Progenitor cell of endocrine pancreas (in vitro differentiated cells): ENCODE data around the gene OVCH1. TPM values are rescaled to one million over a fixed set of nuclear protein-coding genes. Genes with fewer than 3 reads are reported as not detected.
"Not testable (repeated sequence)": the region's sequence is repeated elsewhere in the genome, so short reads cannot be mapped to it uniquely, and the experiment has no call there.

Experiments used
- DNase-seq: peaks from one replicate; pipeline ENCODE4 v3.0.0; 2021; ENCODE audit warnings: low spot score; ENCODE audit not compliant: unreplicated experiment
- H3K27ac Mint-ChIP-seq: 2 replicates; pipeline ENCODE4 v1.8.0; 2021; ENCODE audit warnings: mild to moderate bottlenecking, moderate library complexity, mixed read lengths
- H3K27me3 Mint-ChIP-seq: 2 replicates; pipeline ENCODE4 v1.8.0; 2021; ENCODE audit warnings: mixed read lengths
- H3K36me3 Mint-ChIP-seq: 2 replicates; pipeline ENCODE4 v1.8.0; 2022; ENCODE audit warnings: mixed read lengths; ENCODE audit not compliant: insufficient read depth
- H3K4me1 Mint-ChIP-seq: 2 replicates; pipeline ENCODE4 v1.8.0; 2021; ENCODE audit warnings: low read depth, mixed read lengths
- H3K4me3 Mint-ChIP-seq: 2 replicates; pipeline ENCODE4 v1.8.0; 2021; ENCODE audit warnings: low read depth, mild to moderate bottlenecking, moderate library complexity, mixed read lengths
- H3K9me3 Mint-ChIP-seq: 2 replicates; pipeline ENCODE4 v1.8.0; 2021; ENCODE audit warnings: low read depth, mixed read lengths
- total RNA-seq: library from RNA; stranded (reverse); gene quantifications from 2 replicates; pipeline ENCODE4 v1.2.1, GENCODE V29; 2021
- TF ChIP-seq, protein P1 (sequence below): fragments of 200-600 bp; sonication (generic); IDR thresholded peaks from one replicate; pipeline ENCODE4 v1.5.0; 2021; ENCODE audit warnings: antibody characterized with exemption, mild to moderate bottlenecking; ENCODE audit not compliant: unreplicated experiment

Gene OVCH1
- total RNA-seq, 1 donor from 2014 or later = 0.65 TPM

DNA sequence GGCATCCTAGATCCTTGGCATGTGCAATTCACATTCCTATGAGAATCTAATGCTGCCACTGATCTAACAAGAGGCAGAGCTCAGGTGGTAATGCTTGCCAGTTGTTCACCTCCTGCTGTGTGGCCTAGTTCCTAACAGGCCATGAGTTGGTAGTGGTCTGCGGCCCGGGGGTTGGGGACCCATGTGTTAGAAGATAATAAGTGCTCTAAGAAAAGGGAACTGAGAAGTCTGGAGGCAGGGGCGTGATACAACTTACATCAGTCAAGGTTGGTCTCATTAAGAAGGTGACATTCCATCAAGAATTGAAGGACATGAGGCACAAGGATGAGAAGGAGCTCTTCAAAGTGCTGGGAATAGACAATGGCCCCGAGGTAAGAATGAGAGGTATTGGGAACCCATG is 49.3 kb downstream of the OVCH1 start:
- TF ChIP-seq, protein P1, sequence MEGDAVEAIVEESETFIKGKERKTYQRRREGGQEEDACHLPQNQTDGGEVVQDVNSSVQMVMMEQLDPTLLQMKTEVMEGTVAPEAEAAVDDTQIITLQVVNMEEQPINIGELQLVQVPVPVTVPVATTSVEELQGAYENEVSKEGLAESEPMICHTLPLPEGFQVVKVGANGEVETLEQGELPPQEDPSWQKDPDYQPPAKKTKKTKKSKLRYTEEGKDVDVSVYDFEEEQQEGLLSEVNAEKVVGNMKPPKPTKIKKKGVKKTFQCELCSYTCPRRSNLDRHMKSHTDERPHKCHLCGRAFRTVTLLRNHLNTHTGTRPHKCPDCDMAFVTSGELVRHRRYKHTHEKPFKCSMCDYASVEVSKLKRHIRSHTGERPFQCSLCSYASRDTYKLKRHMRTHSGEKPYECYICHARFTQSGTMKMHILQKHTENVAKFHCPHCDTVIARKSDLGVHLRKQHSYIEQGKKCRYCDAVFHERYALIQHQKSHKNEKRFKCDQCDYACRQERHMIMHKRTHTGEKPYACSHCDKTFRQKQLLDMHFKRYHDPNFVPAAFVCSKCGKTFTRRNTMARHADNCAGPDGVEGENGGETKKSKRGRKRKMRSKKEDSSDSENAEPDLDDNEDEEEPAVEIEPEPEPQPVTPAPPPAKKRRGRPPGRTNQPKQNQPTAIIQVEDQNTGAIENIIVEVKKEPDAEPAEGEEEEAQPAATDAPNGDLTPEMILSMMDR = no peak
- Mint-ChIP-seq H3K36me3 (peaks cover 2% of the 10 kb centered on the region), H3K4me1 (peaks cover 7% of the 10 kb centered on the region), H3K27ac (no peak overlapping the region), H3K27me3 (no peaks in the 10 kb centered on the region), H3K4me3 (no peak overlapping the region), H3K9me3 (peaks cover 6% of the 10 kb centered on the region)
- DNase-seq = no peak

DNA sequence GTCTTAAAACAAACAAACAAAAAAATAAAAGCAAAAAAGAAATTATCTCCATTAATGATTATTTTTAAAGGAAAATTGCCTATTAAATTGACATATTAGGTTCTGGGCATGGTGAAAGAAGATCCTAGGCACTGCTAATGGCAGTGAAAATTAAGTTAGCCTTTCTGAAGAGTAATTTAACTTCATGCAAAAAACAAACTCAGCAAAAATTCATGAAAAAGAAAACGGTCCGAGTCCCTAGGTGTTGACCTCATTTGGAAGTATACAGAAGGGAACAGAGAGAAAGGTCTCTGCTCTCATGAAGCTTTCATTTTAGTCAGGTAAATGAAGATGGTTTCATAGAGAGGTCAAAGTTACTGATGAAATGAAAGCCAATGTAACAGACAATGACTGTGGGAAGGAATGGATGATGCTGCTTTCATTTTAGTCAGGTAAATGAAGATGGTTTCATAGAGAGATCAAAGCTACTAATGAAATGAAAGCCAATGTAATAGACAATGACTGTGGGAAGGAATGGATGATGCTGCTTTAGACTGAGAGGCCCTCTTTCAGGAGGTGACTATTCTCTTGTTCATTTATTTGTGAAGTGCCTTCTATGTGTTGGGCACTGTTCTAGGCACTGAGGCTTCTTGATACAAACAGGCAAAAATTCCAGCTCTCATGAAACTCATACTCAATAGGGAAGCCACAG is 50.1 kb downstream of the OVCH1 start:
- no peaks in the 10 kb centered on the region for H3K27me3 Mint-ChIP-seq
- H3K9me3 Mint-ChIP-seq = peaks cover 6% of the 10 kb centered on the region

DNA sequence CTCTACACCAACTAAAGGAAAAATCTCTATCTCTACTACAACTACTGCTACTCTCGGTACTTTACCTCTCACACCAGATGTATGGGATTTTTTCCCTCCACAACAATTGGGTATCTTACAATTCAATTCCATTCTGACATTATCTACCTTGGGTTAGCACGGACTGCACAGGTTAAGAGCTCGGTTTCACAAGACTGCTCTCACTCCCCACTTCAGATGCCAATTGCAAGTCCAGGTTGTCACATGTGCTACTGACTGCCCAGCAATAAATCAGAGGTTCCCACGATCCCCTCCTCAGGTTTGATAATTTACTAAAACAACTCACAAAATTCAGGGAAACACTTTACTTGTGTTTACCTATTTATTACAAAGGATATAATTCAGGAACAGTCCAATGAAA is 58.0 kb downstream of the OVCH1 start:
- no peaks in the 10 kb centered on the region for H3K27me3 Mint-ChIP-seq
- H3K36me3 Mint-ChIP-seq = peaks cover 7% of the 10 kb centered on the region
- no peak for DNase-seq
- no peak overlapping the region for H3K4me3 Mint-ChIP-seq
- peaks cover 20% of the 10 kb centered on the region for H3K4me1 Mint-ChIP-seq
- TF ChIP-seq, protein P1 = no peak
- H3K27ac Mint-ChIP-seq = peak overlapping the region; percentile 0
- H3K9me3 Mint-ChIP-seq = peaks cover 17% of the 10 kb centered on the region

More for the DNA sequence above, 50.1 kb downstream of the OVCH1 start:
- DNase-seq = no peak
- TF ChIP-seq, protein P1 = no peak
- Mint-ChIP-seq H3K4me1 (peaks cover 7% of the 10 kb centered on the region), H3K36me3 (peaks cover 2% of the 10 kb centered on the region), H3K27ac (no peak overlapping the region), H3K4me3 (no peak overlapping the region)

DNA sequence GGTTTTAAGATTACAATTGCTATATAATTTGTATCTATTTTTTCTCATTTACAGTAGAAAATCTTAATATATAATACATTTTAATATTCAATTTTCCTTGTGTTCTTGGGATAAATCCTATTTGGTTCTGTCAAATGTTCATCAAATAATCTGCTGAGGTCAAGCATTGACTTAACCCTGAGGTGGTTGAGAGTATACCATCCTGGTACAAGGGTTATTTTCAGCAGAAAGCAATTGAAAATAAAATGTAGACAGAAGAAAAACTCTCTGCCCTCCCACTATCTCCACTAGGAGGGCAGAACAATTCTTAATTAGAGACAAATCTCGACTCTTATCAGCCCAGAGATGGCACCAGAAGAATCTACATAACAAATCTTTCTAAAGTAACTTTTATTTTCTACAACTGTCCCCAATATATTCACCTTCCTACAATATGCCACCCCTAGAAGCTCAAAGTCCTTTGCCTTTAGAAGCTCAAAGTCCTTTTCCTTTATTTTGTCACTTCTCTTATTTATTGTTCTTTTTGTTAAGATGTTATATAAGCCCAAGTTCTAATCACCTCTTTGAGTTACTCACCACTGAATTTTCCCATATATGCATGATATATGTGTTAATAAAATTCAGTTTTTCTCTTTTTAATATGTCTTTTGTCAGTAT is 58.6 kb downstream of the OVCH1 start:
- Mint-ChIP-seq H3K36me3 (peaks cover 7% of the 10 kb centered on the region), H3K27me3 (no peaks in the 10 kb centered on the region), H3K4me3 (no peak overlapping the region), H3K9me3 (peaks cover 17% of the 10 kb centered on the region), H3K4me1 (peaks cover 20% of the 10 kb centered on the region), H3K27ac (no peak overlapping the region)
- no peak for DNase-seq
- TF ChIP-seq, protein P1 = no peak

DNA sequence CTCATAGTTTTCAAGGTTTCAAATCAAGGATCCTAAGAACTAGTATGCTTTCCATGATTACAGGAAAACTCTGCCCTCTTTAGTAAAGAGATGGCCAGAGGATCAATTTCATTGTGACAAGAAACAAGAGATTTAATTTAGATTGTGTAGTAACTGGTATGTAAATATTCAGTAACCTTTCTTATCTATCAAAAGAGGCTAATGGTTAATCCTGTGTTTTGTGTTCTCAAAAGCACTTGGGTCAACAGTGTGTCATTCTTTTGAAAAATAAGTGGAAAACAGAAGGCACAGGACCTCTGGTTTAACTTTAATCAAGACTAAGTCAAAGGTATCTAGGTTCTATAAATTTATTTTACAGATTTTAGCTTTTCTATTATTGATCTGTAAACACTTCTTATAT is 59.9 kb downstream of the OVCH1 start:
- Mint-ChIP-seq H3K9me3 (peaks cover 23% of the 10 kb centered on the region), H3K4me3 (peak overlapping the region; percentile 12)

DNA sequence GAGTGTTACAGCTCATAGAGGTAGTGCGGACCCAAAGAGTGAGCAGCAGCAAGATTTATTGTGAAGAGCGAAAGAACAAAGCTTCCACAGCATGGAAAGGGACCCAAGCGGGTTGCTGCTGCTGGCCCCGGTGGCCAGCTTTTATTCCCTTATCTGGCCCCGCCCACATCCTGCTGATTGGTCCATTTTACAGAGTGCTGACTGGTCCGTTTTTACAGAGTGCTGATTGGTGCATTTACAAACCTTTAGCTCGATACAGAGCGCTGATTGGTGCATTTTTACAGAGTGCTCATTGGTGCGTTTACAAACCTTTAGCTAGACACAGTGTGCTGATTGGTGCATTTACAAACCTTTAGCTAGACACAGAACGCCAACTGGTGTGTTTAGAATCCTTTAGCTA is 60.7 kb downstream of the OVCH1 start:
- not testable (repeated sequence) for H3K27me3 Mint-ChIP-seq, H3K4me3 Mint-ChIP-seq, DNase-seq, H3K36me3 Mint-ChIP-seq, H3K27ac Mint-ChIP-seq
- Mint-ChIP-seq H3K9me3 (peaks cover 28% of the 10 kb centered on the region), H3K4me1 (peaks cover 20% of the 10 kb centered on the region)

More for the DNA sequence above, 59.9 kb downstream of the OVCH1 start:
- Mint-ChIP-seq H3K36me3 (peaks cover 7% of the 10 kb centered on the region), H3K27ac (peak overlapping the region; percentile 57), H3K27me3 (no peaks in the 10 kb centered on the region), H3K4me1 (peaks cover 20% of the 10 kb centered on the region)
- no peak for DNase-seq
- TF ChIP-seq, protein P1 = no peak
